IMR-90 (cell line): ENCODE data around the gene PLEKHG2. TPM values are rescaled to one million over a fixed set of nuclear protein-coding genes. Genes with fewer than 3 reads are reported as not detected.
A peak's percentile ranks its signal among the peaks of the same experiment; 100 is the strongest.

Source experiments
- ATAC-seq: fragments of 200-7000 bp; cut with Tn5 transposase; 2 replicates; pipeline ENCODE4 v1.9.1; 2020; ENCODE audit warnings: low read depth, mild to moderate bottlenecking, moderate library complexity
- BruUV-seq: library from RNA; stranded (reverse); fragments of 400-500 nt; replicated peaks from 2 replicates; lab custom pipeline; 2021; lab: Mats Ljungman, UMichigan
- CTCF ChIA-PET: fragments of 300-600 bp; formaldehyde crosslinking; extraction: SDS; loops from one replicate; lab custom pipeline; 2021; ENCODE audit warnings: antibody characterized with exemption; lab: Yijun Ruan, JAX
- POLR2A ChIA-PET: fragments of 300-600 bp; sonication (Branson Sonifier 250); formaldehyde crosslinking; loops from one replicate; lab custom pipeline; 2022; ENCODE audit warnings: antibody characterized with exemption; ENCODE audit not compliant: unreplicated experiment; lab: Charles Lee
- DNase-seq: peaks from one replicate; pipeline ENCODE4 v3.0.0; 2013
- H2AFZ ChIP-seq: replicated peaks from 2 replicates; pipeline ENCODE3; 2013; ENCODE audit warnings: low read length, mild to moderate bottlenecking; ENCODE audit not compliant: poor library complexity
- H2AK5ac ChIP-seq: 2 replicates; pipeline ENCODE4 v1.6.1; 2013; ENCODE audit warnings: low read depth, low read length, inconsistent platforms
- H2AK9ac ChIP-seq: replicated peaks from 2 replicates; pipeline ENCODE3; 2013; ENCODE audit warnings: mild to moderate bottlenecking, low read depth, low read length, moderate library complexity; ENCODE audit not compliant: poor library complexity
- H2BK120ac ChIP-seq: 2 replicates; pipeline ENCODE4 v1.6.1; 2013; ENCODE audit warnings: low read depth, low read length, inconsistent platforms
- H2BK15ac ChIP-seq: 3 replicates; pipeline ENCODE4 v1.6.1; 2013; ENCODE audit warnings: low read depth, low read length, inconsistent platforms
- H2BK20ac ChIP-seq: 2 replicates; pipeline ENCODE4 v1.6.1; 2013; ENCODE audit warnings: low read depth, mild to moderate bottlenecking, inconsistent platforms, low read length, moderate library complexity
- H2BK5ac ChIP-seq: 2 replicates; pipeline ENCODE4 v1.6.1; 2013; ENCODE audit warnings: mild to moderate bottlenecking, low read depth, low read length, inconsistent platforms; ENCODE audit not compliant: poor library complexity, severe bottlenecking
- H3K14ac ChIP-seq: replicated peaks from 2 replicates; pipeline ENCODE4 v1.6.1; 2013; ENCODE audit warnings: low read depth, low read length, inconsistent platforms
- H3K18ac ChIP-seq: 2 replicates; pipeline ENCODE4 v1.6.1; 2013; ENCODE audit warnings: low read depth, low read length, control low read depth
- H3K23ac ChIP-seq: 2 replicates; pipeline ENCODE4 v1.6.1; 2013; ENCODE audit warnings: low read depth, low read length, inconsistent platforms
- H3K27ac ChIP-seq: 2 replicates; pipeline ENCODE4 v1.5.1; 2013; ENCODE audit warnings: mild to moderate bottlenecking, control low read depth, low read length; ENCODE audit not compliant: insufficient read depth
- H3K27me3 ChIP-seq: 2 replicates; pipeline ENCODE4 v1.6.1; 2013; ENCODE audit warnings: low read length; ENCODE audit not compliant: control insufficient read depth, insufficient read depth
- H3K36me3 ChIP-seq: 2 replicates; pipeline ENCODE4 v1.6.1; 2013; ENCODE audit warnings: low read length, mixed read lengths; ENCODE audit not compliant: control insufficient read depth, insufficient read depth
- H3K4ac ChIP-seq: 2 replicates; pipeline ENCODE4 v1.6.1; 2013; ENCODE audit warnings: low read depth, low read length, inconsistent platforms
- H3K4me1 ChIP-seq: 2 replicates; pipeline ENCODE4 v1.6.1; 2013; ENCODE audit warnings: low read length, mixed read lengths; ENCODE audit not compliant: control insufficient read depth, insufficient read depth
- H3K4me2 ChIP-seq: 2 replicates; pipeline ENCODE4 v1.6.1; 2013; ENCODE audit warnings: low read depth, mild to moderate bottlenecking, control low read depth, low read length, moderate library complexity
- H3K4me3 ChIP-seq: 2 replicates; pipeline ENCODE4 v1.5.1; 2013; ENCODE audit warnings: low read depth, mild to moderate bottlenecking, control low read depth, low read length, moderate library complexity; ENCODE audit not compliant: insufficient read depth
- H3K56ac ChIP-seq: 2 replicates; pipeline ENCODE4 v1.6.1; 2013; ENCODE audit warnings: low read length, inconsistent platforms; ENCODE audit not compliant: insufficient read depth; ENCODE audit errors: extremely low read depth
- H3K79me1 ChIP-seq, 2 experiments: 2 replicates each; pipeline ENCODE4 v1.6.1; 2013; ENCODE audit warnings: low read length in 2 of 2, inconsistent platforms in 1 of 2, low read depth in 1 of 2
- H3K9ac ChIP-seq: 2 replicates; pipeline ENCODE4 v1.6.1; 2013; ENCODE audit warnings: low read depth, low read length, control low read depth
- H3K9me1 ChIP-seq: 2 replicates; pipeline ENCODE4 v1.6.1; 2013; ENCODE audit warnings: low read length, inconsistent platforms; ENCODE audit not compliant: insufficient read depth
- H3K9me3 ChIP-seq: 2 replicates; pipeline ENCODE4 v1.6.1; 2013; ENCODE audit warnings: low read length; ENCODE audit not compliant: control insufficient read depth, insufficient read depth
- H4K20me1 ChIP-seq: 2 replicates; pipeline ENCODE4 v1.6.1; 2013; ENCODE audit warnings: low read length, inconsistent platforms; ENCODE audit not compliant: insufficient read depth
- H4K5ac ChIP-seq: 2 replicates; pipeline ENCODE4 v1.6.1; 2013; ENCODE audit warnings: mild to moderate bottlenecking, low read depth, low read length, control low read depth
- H4K8ac ChIP-seq, 2 experiments: 2 replicates each; pipeline ENCODE4 v1.6.1; 2013; ENCODE audit warnings: low read depth in 2 of 2, low read length in 2 of 2, control low read depth in 1 of 2, inconsistent platforms in 1 of 2
- H4K91ac ChIP-seq: 2 replicates; pipeline ENCODE4 v1.6.1; 2013; ENCODE audit warnings: low read depth, low read length, inconsistent platforms; ENCODE audit not compliant: insufficient read depth
- BHLHE40 ChIP-seq: fragments of 150-350 bp; IDR thresholded peaks from 2 replicates; pipeline ENCODE4 v1.6.1; 2016; ENCODE audit warnings: mild to moderate bottlenecking, low read depth, low read length
- CEBPB ChIP-seq: IDR thresholded peaks from 2 replicates; pipeline ENCODE4 v1.6.1; 2012; ENCODE audit warnings: low read depth, low read length, improper control_type of control experiment
- CHD1 ChIP-seq: IDR thresholded peaks from 2 replicates; pipeline ENCODE4 v1.6.1; 2012; ENCODE audit warnings: low read depth, low read length, improper control_type of control experiment
- CTCF ChIP-seq: conservative IDR thresholded peaks from 2 replicates; pipeline ENCODE4 v1.5.1; 2012; ENCODE audit warnings: mild to moderate bottlenecking, low read depth, low read length, improper control_type of control experiment
- ELK1 ChIP-seq: fragments of 150-350 bp; IDR thresholded peaks from 2 replicates; pipeline ENCODE4 v1.6.1; 2016; ENCODE audit warnings: low read depth, mild to moderate bottlenecking, low read length, moderate library complexity, borderline replicate concordance
- MAFK ChIP-seq: IDR thresholded peaks from 2 replicates; pipeline ENCODE4 v1.6.1; 2012; ENCODE audit warnings: low read depth, low read length, improper control_type of control experiment
- MXI1 ChIP-seq: IDR thresholded peaks from 2 replicates; pipeline ENCODE4 v1.6.1; 2012; ENCODE audit warnings: low read depth, mild to moderate bottlenecking, low read length, moderate library complexity, borderline replicate concordance
- POLR2A ChIP-seq: IDR thresholded peaks from 2 replicates; pipeline ENCODE4 v1.6.1; 2012; ENCODE audit warnings: mild to moderate bottlenecking, low read depth, low read length
- RAD21 ChIP-seq: IDR thresholded peaks from 2 replicates; pipeline ENCODE4 v1.6.1; 2012; ENCODE audit warnings: low read length, improper control_type of control experiment
- RCOR1 ChIP-seq: IDR thresholded peaks from 2 replicates; pipeline ENCODE4 v1.6.1; 2012; ENCODE audit warnings: mild to moderate bottlenecking, low read length, improper control_type of control experiment; ENCODE audit not compliant: insufficient replicate concordance
- RFX5 ChIP-seq: IDR thresholded peaks from 2 replicates; pipeline ENCODE4 v1.8.0; 2012; ENCODE audit warnings: low read depth, mild to moderate bottlenecking, low read length, moderate library complexity
- WGBS, 2 experiments: methylation state at CpG; one replicate each; pipeline versions ENCODE4 v1.1.5 to v1.1.7; 2013; ENCODE audit warnings: missing lambda C conversion rate in 2 of 2; ENCODE audit not compliant: insufficient read length in 1 of 2; ENCODE audit errors: extremely low coverage in 2 of 2; 5-methylcytosine and 5-hydroxymethylcytosine counted together
- dilution Hi-C: fragments of 300-500 bp; cut with HindIII; formaldehyde crosslinking; loops from one replicate; pipeline ENCODE4 v1.14.3; 2018; ENCODE audit warnings: low sequenced_read_pairs; ENCODE audit not compliant: unreplicated experiment
- in situ Hi-C: fragments of 300-500 bp; cut with MboI; formaldehyde crosslinking; loops from 3 replicates; pipeline ENCODE4 v1.14.3; 2019; ENCODE audit warnings: low sequenced_read_pairs, inconsistent platforms, mixed read lengths
- intact Hi-C: fragments of 100-400 bp; cut with micrococcal nuclease; formaldehyde crosslinking; loops from 2 replicates; pipeline ENCODE4 v1.10.0; 2022
- polyA plus RNA-seq, 3 experiments: library from polyadenylated mRNA; depleted of rRNA; stranded (reverse); fragments of >200 nt; gene quantifications; 2 replicates each; pipeline ENCODE4 v1.2.3, GENCODE V29; 2012; ENCODE audit warnings: low replicate concordance in 1 of 3
- total RNA-seq: library from RNA; depleted of rRNA; stranded (reverse); fragments of >200 nt; gene quantifications from 2 replicates; pipeline ENCODE4 v1.2.3, GENCODE V29; 2012

Gene PLEKHG2
- total and polyA plus RNA-seq, 2 of the 4 experiments (the other 2 are of a cell fraction), result 6.5 to 28.3 TPM

- peaks cover 33% of the 10 kb centered on the region for H3K36me3 ChIP-seq
- H2AFZ ChIP-seq, result peak overlapping the region; percentile 79
- peak overlapping the region; percentile 90 for H3K4me3 ChIP-seq
- H3K23ac ChIP-seq, result peak overlapping the region; percentile 99
- peaks cover 11 to 71% of the 10 kb centered on the region in 2 experiments for H3K79me1 ChIP-seq
- no peaks in the 10 kb centered on the region for H3K9me3 ChIP-seq
- intact Hi-C loops (loop anchor here (2.0 kb wide), 1 partner anchor 291 kb away; no protein-coding TSS in a partner anchor), in situ Hi-C loops (no loop called here), dilution Hi-C loops (no loop called here)
- H3K56ac ChIP-seq, result peak overlapping the region; percentile 95
- CTCF ChIA-PET, result interaction anchor here (0.5 to 1.1 kb wide), 3 partner anchors 16 to 117 kb away, joined by 3 to 4 read pairs (median 3); no protein-coding TSS in a partner anchor
- peak overlapping the region; percentile 91 for H2AK9ac ChIP-seq
- H4K91ac ChIP-seq, result peak overlapping the region; percentile 91
- no peaks in the 10 kb centered on the region for H3K27me3 ChIP-seq
- H3K4me1 ChIP-seq, result peaks cover 23% of the 10 kb centered on the region
- 19% methylated on average over 6 of the region's 18 CpGs; no CpG with 5 or more reads in 1 of the 2 experiments for WGBS, 2 experiments
- H2BK20ac ChIP-seq, result peak overlapping the region; percentile 65
- peak overlapping the region; percentile 72 for H3K18ac ChIP-seq
- H4K8ac ChIP-seq, result peak overlapping the region; percentile 85 to 94; a peak in 3 of 4 replicates
- peak overlapping the region; percentile 74 for H4K5ac ChIP-seq
- peak overlapping the region; percentile 88 for H2BK5ac ChIP-seq
- H2AK5ac ChIP-seq, result peak overlapping the region; percentile 79
- peak overlapping the region; percentile 98 for H3K4ac ChIP-seq
- POLR2A ChIA-PET, result interaction anchor here (0.6 to 0.8 kb wide), 2 partner anchors 18 to 22 kb away, joined by 4 to 13 read pairs; partner anchors contain the start of gene RPS16
- peaks cover 11% of the 10 kb centered on the region; the same call in 1 of the 2 replicates for H3K9me1 ChIP-seq
- peak overlapping the region; percentile 99 for H3K9ac ChIP-seq
- H2BK15ac ChIP-seq, result peak overlapping the region; percentile 49; the same call in 1 of the 3 replicates
- H4K20me1 ChIP-seq, result peaks cover 43% of the 10 kb centered on the region
- H3K27ac ChIP-seq, result peak overlapping the region; percentile 98
- DNase-seq (peak; percentile 28), ATAC-seq (no peak)
- peak overlapping the region; percentile 100 for H3K14ac ChIP-seq
- TF ChIP-seq RCOR1, result no peak
- TF ChIP-seq CHD1, result no peak
- TF ChIP-seq RFX5, result no peak
- no peak for TF ChIP-seq BHLHE40
- TF ChIP-seq CTCF, result peak; percentile 19; the same call in 1 of the 2 replicates
- peak; percentile 80 for TF ChIP-seq CEBPB
- 0 out of 2 replicates have a peak, but pooled peaks have one; percentile 6 for TF ChIP-seq MXI1
- TF ChIP-seq RAD21, result 0 out of 2 replicates have a peak, but pooled peaks have one; percentile 20
- peak; percentile 30; the same call in 1 of the 2 replicates for TF ChIP-seq POLR2A
- TF ChIP-seq MAFK, result no peak
- TF ChIP-seq ELK1, result no peak
- no TSS peak for BruUV-seq
- H2BK120ac ChIP-seq, result peak overlapping the region; percentile 87
- H3K4me2 ChIP-seq, result peak overlapping the region; percentile 72
These were observed 1.6 kb downstream of the PLEKHG2 start for GRCh38 chr19:39413911-39414608.
